HG02840 (cell line): Measurements from ENCODE around the gene DRAXIN.
"Not testable (repeated sequence)": the region's sequence is repeated elsewhere in the genome, so short reads cannot be mapped to it uniquely, and the experiment has no call there.

Experiments used
- ATAC-seq: cut with Tn5 transposase; IDR thresholded peaks from one replicate; pipeline ENCODE4 v1.9.1; 2021; ENCODE audit warnings: mild to moderate bottlenecking, moderate library complexity, moderate number of reproducible peaks; ENCODE audit not compliant: unreplicated experiment, low FRiP score

DRAXIN gene, protein sequence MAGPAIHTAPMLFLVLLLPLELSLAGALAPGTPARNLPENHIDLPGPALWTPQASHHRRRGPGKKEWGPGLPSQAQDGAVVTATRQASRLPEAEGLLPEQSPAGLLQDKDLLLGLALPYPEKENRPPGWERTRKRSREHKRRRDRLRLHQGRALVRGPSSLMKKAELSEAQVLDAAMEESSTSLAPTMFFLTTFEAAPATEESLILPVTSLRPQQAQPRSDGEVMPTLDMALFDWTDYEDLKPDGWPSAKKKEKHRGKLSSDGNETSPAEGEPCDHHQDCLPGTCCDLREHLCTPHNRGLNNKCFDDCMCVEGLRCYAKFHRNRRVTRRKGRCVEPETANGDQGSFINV

DNA sequence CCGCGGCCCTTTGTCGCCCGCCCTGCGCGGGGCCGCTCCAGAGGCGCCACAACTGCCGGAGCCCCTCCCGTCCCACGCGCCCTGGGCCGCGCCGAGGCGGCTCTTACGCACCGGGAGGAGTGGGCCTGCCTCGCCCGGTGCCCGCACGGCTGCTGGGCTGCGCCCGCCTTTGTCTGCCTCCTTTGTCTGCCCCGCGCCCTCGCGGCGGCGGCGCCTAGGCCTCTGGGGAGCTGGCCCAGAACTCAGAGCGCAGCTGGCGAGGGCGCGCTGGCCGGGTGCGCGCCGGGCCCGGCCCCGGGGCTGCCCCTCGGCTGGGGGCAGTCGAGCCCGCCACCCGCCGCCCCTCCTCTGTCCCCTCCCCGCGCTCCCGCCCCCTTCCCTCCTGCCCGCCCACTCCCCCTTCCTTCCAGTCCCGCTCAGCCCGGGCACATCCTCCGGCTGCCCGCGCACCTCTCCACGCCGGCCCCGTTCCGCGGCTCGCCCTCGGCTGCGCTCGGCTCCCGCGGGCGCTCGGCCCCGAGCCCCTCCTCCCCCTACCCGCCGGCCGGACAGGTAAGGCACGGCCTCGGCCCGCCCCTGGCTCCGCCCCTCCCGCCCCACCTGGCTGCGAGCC lies at the start of gene DRAXIN:
TSS of gene DRAXIN (plus strand) at position 409 of the 613 bp plus-strand sequence. CDS start 14,549 bp downstream, outside the sequence.
- ATAC-seq: no peak

DNA sequence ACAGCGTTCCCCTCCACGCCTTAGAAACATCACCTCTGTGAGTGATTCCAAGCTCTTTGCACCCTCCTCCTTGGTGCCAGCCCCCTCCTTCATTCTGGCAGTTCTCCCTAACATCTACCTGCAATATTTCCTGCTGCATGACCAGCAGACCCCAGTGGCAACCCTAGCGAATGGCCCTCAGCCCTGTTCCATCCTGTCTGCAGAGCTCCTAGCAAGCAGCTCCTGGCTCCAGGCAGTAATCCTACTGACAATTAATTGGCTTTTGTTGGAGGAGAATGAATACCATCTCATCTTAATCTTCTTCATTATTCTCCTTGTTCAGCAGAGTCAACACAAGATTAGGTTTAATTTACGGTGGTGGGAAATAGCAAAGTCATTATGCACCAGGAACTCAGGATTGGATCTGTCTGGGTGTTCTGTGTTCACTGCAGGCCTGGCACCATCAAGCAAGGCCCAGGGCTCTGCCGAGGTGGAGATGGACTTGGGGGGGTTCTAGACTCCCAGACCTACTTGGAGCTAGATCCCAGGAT lies 49.7 kb upstream of the DRAXIN start:
- ATAC-seq: no peak

DNA sequence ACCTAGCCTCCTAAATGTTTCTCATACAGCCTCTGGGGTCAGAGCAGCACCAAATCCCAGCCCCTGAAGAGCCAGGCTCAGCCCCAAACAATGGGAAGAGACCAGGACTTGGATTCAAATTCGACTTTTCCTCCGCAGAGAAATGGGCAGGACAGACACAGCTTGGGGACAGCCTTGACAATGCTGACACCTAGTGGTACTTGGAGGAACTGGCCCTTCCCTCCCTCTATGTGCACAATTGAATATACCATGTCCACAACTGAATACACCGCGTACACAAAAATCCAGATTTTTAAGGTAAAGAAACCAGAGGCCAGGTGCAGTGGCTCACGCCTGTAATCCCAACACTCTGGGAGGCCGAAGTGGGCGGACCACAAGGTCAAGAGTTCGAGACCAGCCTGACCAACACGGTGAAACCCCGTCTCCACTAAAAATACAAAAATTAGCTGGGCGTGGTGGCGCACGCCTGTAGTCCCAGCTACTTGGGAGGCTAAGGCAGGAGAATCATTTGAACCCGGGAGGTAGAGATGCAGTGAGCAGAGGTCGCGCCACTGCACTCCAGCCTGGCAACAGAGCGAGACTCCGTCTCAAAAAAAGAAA lies 49.0 kb upstream of the DRAXIN start:
- not testable (repeated sequence) for ATAC-seq

DNA sequence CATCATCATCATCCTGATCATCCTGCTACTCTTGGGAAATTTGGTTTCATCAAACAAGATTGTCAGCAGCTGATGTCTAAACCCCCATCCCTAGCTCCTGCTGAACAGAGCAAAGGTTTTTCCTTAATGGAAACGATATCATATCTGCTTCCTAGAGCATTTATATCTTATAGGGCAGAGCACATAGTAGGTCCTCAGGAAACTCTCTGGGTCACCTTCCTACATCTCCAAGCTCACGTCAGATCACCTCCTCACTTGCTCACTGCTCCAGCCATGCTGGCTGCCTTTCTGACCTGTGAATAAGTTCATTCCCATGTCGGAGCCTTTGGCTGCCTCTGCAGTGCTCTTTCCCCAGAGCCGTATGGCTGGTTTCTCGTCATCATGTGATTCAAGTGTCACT lies 47.7 kb upstream of the DRAXIN start:
- ATAC-seq: no peak

DNA sequence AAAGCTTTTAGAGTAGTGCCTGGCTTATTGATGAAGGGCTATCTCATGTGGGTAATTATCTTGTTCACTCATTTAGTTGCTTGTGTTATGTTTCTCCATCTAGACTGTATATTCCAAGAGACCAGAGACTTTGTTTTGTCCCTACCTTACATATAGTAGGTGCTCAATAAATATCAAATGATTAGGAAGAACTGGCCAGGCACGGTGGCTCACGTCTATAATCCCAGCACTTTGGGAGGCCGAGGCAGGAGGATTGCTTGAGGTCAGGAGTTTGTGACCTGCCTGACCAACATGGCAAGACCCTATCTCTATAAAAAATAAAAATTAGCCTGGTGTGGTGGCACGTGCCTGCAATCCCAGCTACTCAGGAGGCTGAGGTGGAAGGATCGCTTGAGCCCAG lies 46.2 kb upstream of the DRAXIN start:
- no peak for ATAC-seq

DNA sequence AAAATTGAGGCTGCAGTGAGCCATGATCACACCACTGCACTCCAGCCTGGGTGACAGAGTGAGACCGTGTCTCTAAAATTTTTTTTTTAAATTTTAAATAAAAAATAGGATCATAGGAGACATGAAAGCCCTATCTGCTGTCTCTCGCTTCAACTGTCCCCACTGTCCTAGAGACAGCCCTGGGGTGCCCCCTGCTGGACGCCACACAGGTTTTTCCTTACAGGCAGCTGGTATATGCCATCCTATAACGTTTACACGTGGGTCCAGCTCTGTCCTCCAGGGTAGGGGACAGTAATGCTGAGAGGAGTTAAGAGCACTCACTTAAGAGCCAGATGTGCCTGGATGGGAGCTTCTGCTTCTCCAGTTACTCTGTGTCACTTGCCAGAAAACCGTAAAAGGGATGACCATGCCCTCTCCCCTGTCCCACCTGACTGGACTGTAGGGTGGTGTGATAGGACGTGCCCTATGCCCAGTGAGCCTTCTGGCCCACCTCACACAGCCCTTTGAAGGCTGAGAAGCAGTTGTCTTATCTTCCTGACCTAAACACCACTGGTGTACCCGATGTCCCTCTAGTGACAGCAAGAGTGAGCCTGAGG lies 45.7 kb upstream of the DRAXIN start:
- no peak for ATAC-seq

DNA sequence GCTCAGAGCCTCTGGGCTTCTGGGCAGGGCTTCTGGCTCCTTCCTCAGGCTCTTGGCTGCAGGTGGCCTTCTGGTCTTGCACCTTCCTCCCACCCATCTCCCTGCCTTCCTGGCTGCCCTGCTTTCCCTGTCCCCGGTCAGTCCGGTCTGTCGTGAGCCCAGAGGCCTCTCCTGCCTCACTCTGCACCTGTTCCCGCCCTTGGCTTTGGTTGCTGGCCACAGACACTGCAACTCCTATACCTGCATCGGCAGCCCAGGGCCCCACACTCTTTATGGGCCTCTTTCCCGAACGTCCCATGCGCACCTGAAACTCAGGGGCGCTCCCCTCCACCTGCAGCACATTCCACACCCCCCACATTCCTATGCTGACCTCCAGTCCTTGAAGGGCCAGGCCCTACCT lies 45.2 kb upstream of the DRAXIN start:
- ATAC-seq: no peak

DNA sequence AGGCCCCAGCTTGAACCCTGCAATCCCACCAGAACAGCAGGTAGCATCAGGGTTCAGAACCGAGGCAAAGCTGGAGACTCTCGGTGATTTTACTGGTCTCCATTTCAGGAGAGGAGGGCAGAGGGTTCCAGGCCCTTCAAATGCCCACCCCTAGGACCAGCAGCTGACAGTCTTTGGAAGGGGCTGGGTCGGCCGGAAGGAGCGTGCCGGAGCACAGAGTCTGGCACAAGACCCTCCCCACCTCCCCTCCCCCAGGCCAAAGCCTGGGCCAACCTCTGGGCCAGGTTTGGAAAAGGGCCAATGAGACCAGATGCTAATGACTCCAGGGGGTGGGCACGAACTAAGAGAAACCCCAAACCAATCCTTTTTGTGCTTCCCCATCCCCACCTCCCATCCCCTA lies 44.2 kb upstream of the DRAXIN start:
- no peak for ATAC-seq

DNA sequence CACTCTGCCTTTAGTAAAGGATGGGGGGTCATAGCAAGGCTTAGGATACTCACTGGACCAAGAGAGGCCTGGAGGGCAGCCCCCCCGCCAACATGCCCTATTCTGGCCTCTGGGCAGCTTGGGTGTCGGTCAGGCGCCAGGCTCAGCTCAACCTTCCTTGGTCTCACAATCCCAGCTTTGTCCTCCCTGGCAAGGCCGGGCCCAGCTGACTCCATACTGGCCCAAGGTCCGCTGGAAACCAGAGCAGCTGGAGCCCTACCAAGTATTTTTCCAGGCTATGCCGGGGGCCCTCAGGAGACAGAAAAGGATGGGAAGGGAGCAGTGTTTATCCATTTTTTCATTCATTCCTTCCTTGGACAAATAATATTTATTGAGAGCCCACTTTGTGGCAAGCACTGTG lies 43.5 kb upstream of the DRAXIN start:
- ATAC-seq: no peak

DNA sequence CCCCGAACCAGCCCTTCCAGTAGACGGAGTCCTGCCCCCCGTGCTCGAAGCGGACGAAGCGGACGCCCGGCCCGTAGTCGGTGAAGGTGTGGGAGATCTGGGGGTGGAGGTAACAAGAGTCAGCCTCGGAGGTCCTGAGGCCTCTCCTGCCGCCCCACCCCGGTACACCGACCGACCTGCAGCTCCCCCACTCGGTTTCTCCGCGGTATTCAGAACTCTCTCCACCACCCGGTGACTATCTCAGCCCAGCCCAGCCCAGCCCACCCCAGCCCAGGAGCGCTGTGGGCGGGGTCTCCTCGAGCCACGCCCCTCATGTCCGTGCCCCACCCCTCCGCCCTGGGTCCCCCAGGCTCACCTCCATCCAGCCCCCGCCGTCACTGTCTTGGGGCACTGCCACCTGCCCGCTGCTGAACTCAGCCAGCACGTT lies 42.8 kb upstream of the DRAXIN start:
- no peak for ATAC-seq

DNA sequence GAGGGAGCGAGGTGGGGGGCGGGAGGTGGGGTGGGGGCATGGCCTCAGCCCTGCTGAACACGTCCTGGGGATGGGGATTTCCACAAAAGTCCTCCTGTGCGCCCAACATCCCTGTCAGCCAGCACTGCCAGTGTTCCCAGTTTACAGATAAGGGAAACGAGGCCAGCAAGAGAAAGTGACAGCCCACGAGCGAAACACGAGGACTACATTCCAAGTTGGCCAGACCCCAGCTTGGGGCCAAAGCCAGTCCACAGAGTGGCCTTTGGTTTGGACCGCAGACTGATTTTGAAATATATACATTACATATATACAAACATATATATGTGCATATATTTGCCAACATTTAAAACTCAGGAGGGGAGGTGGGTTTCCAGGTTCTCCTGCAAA lies 42.3 kb upstream of the DRAXIN start:
- no peak for ATAC-seq

DNA sequence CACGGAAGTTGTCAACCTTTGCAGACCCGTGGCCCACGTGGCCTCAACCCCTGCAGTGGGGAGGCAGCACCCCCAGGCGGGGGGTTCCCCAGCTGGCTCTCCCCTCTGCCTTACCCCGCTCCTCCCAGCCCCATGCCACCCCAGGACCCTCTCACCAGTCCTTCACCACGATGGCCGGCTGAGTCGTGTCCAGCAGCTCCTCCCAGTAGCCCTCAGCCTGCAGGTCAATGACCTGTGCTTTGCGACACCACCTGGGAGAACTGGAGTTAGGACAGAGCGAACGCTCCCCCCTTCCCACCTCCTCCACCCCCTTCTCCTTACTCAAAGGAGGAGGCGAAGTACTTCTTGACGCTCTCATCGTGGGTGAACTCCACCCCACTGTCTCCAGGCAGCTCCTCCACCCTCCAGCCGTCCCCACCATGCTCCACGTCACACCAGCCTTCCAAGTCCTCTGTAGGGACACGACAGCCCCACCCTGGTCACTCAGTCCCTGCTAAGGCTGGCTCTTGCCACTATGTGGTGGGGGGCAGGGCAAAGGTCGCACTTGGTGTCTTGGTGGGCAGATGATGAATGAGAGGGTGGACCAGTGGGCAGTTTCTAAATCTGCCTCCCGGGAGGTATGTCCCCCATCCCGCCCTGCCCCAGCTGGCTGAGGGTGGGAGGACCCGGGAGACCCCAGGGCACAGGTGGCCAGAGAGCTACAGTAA lies 41.7 kb upstream of the DRAXIN start:
- no peak for ATAC-seq

DNA sequence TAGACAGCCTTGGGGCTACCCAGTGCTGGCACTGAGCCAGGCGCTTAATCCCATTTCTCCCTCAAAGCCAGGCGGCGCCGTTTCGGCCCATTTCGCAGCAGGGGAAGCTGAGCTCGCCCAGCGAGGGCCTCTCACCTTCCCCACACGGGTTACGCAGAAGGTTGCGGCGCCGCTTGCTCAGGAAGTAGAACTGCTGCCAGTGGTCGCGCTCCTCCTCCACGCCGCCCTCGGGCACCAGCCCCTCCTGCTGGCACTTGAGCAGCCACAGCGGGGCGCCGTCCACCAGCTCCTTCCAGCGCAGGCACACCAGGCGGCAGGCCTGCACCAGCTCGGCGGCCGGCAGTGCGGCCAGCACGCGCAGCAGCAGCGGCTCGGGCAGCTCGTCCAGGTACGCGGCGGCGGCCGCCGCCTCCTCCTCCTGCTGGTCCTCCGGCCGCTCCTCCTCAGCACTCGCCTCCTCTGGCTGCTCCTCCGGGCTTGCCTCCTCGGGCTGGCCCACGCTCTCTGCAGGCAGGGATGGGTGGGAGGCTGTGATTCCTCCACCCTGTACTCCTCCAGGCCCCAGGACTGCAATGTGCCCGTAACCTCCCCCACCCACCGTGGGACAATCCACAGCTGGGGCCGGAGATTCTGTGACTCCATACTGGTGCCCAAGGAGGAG lies 41.0 kb upstream of the DRAXIN start:
- no peak for ATAC-seq

DNA sequence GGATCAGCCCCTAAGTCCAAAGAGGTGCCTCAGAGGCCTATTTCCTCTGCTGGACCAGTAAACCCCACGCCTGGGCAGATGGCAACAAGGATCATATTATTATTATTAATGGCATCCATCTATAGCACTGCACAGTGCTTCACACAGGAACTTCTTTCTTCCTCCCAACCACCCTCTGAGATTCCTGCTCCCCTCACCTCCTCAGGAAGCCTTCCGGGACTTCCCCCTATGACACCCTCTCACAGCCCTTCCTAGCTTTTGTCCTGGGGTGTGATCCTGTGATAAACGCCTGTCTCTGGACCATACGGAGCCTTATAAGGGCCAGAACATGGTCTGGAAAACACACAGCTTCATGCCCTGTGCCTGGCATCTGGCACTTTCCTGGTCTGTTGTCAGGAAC lies 40.5 kb upstream of the DRAXIN start:
- ATAC-seq: no peak

DNA sequence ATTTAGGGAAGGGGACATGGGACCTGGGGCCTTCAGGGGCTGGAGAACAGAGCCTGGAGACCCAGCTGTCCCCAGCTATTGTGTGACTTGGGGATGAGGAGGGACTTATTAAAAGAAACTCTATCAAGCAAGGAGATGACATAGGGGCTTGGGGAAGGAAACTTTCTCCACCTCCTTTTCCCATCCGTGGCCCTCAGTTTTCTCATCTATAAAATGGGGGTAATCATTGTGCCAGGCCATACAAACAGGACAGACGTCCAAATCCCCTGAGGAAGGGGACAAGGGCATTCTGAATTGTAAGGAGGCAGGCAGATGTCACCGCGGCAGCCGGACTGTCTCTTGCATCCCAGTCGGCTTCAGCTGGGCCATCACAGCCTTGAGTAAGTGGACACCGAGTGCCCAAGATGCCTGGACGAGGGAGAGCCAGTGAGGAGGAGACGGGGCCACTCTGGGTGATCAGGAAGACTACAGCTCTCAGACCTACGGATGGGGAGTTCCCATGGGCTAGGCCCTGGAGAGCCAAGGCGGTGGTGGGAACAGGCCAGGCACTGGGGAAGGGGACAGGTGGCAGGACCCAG lies 39.2 kb upstream of the DRAXIN start:
- no peak for ATAC-seq

DNA sequence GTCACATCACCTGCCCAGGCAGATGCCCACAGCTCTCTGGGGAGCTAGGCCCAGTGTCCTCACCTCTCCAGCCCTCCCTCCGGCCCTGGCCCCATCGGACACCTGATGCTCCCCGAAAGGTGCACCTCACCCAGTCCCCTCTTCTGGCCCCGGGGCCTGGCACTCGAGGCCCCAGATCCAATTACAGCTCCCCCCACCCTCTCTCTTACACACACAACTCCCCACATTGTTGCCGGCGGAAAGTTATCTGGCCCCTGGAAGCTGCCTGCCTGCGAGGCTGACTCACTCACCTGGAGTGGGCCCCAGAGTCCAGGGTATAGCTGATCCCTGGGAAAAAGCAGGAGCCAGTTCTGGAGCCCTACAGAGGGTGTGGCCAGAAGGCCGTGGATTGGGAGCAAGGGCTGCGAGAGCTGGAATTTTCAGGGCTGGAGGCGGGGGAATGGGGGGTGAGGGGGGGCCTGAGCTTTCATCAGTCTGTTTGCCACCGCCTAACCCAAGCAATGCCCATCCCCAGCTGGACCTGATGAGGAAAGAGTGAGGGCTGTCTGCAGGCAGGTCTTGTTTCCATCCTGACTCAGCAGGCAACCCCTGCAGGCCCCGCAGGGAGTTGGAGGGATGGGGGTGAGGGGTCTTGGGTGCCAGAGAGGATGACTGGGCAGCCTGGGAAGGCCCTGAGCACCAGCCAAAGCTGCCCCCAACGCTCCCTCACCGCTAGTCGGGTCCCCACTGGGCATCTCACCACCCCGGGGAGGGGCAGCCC lies 38.2 kb upstream of the DRAXIN start:
- ATAC-seq: no peak

DNA sequence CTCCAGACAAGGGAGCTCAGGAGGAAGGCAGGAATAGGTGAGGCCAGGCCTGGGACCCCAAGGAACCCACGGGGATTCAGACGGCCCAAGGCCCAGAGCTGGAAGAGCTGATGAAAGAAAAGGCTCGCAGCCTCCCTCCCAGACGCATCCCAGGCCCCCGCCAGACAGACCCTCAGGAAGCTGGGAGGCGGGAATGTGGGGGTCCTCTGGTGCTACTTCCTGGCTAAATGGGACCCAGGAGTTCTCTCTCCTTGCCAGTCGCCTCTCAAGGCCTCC lies 37.7 kb upstream of the DRAXIN start:
- no peak for ATAC-seq

DNA sequence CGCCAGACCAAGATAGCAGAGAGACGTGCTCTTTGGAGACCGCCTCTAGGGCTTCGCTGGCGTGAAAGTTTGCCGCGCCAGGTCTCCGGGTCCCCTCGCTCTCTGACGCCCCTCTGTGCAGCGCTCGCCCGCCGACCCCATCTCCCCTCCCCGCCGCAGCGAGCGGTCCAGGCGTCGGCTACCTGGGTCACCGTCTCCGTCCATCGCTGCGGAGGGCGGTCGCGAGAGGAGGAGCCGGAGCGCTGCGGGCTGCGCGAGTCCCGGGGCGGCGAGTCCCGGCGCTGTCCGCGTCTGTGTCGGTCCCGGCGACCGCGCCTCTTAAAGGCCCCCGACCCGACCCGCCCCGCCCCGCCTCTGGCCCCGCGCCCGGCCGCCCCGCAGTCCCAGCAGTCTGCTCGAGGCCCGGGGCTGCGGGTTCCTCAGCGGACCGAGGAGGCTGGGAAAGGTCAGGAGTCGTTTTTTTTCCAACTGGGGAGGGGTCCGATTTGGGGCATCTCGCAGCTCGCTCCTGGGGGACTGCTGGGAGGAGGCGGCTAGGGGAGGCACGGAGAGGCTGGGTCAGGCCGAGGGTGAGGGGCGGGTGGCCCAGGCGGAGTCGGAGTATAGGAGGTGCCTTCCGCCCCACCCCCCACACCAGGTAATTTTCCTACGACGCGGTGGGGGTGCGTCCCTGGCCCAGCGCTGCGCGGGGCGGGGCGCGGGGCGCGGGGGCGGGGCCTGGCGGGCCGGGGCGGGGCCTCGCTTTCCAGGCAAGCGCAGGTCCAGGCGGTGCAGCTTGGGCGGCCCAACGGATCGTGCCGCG lies 37.2 kb upstream of the DRAXIN start, which contains the start of the genes FBXO2 and FBXO44:
TSS of gene FBXO2 (minus strand) at position 293 of the 802 bp plus-strand sequence. CDS start at position 204, 89 bp downstream.
TSS of gene FBXO44 (plus strand) at position 741 of the 802 bp plus-strand sequence. CDS start 959 bp downstream, outside the sequence.
- no peak for ATAC-seq
